WTC11 (cell line): Measurements from ENCODE around the gene LRRC7. TPM values are rescaled to one million over a fixed set of nuclear protein-coding genes. Genes with fewer than 3 reads are reported as not detected.

Experiments used
- ATAC-seq: fragments of 200-7000 bp; cut with Tn5 transposase; 2 replicates; pipeline ENCODE4 v1.10.0; 2021; ENCODE audit warnings: mild to moderate bottlenecking, moderate library complexity
- CTCF ChIA-PET: fragments of 300-600 bp; sonication (Branson Sonifier 250); formaldehyde crosslinking; loops from one replicate; lab custom pipeline; 2021; ENCODE audit warnings: antibody characterized with exemption; lab: Charles Lee
- POLR2A ChIA-PET: fragments of 350-600 bp; sonication (Branson Sonifier 250); formaldehyde crosslinking; loops from one replicate; lab custom pipeline; 2021; ENCODE audit warnings: antibody characterized with exemption; lab: Charles Lee
- DNase-seq: peaks from one replicate; pipeline ENCODE4 v3.0.0; 2021; ENCODE audit warnings: low spot score
- H3K27ac Mint-ChIP-seq: 2 replicates; pipeline ENCODE4 v1.8.0; 2021; ENCODE audit warnings: mixed read lengths
- H3K27me3 Mint-ChIP-seq: 2 replicates; pipeline ENCODE4 v1.8.0; 2021; ENCODE audit warnings: low read depth, mild to moderate bottlenecking, moderate library complexity, mixed read lengths
- H3K36me3 Mint-ChIP-seq: 2 replicates; pipeline ENCODE4 v1.8.0; 2021; ENCODE audit warnings: mixed read lengths
- H3K4me1 Mint-ChIP-seq: 2 replicates; pipeline ENCODE4 v1.8.0; 2022; ENCODE audit warnings: mixed read lengths
- H3K4me3 Mint-ChIP-seq: 2 replicates; pipeline ENCODE4 v1.8.0; 2021; ENCODE audit warnings: mild to moderate bottlenecking, moderate library complexity, mixed read lengths
- H3K9me3 Mint-ChIP-seq: 2 replicates; pipeline ENCODE4 v1.8.0; 2021; ENCODE audit warnings: mixed read lengths
- ERG ChIP-seq: fragments of 250-450 bp; sonication (Bioruptor Pico); IDR thresholded peaks from 2 replicates; pipeline ENCODE4 v1.8.0; 2021; ENCODE audit warnings: mild to moderate bottlenecking
- FOXJ3 ChIP-seq: sonication (generic); formaldehyde crosslinking; IDR thresholded peaks from 2 replicates; pipeline ENCODE4 v1.9.0; 2021; ENCODE audit warnings: missing genetic modification reagents, mild to moderate bottlenecking, borderline replicate concordance
- GABPB1 ChIP-seq: sonication (generic); formaldehyde crosslinking; IDR thresholded peaks from 2 replicates; pipeline ENCODE4 v1.8.1; 2023; ENCODE audit warnings: mild to moderate bottlenecking, missing genetic modification reagents
- GRHL2 ChIP-seq: fragments of 250-450 bp; sonication (Bioruptor Pico); IDR thresholded peaks from 2 replicates; pipeline ENCODE4 v1.8.0; 2022; ENCODE audit warnings: mild to moderate bottlenecking, moderate library complexity; ENCODE audit not compliant: insufficient replicate concordance, severe bottlenecking
- HMGXB4 ChIP-seq: sonication (generic); formaldehyde crosslinking; IDR thresholded peaks from 2 replicates; pipeline ENCODE4 v1.8.1; 2023; ENCODE audit warnings: mild to moderate bottlenecking, moderate library complexity, missing genetic modification reagents
- IRF2 ChIP-seq: sonication (generic); formaldehyde crosslinking; IDR thresholded peaks from 2 replicates; pipeline ENCODE4 v1.8.0; 2022; ENCODE audit warnings: low read depth, missing genetic modification reagents, borderline replicate concordance
- MXD4 ChIP-seq: fragments of 250-450 bp; sonication (Bioruptor Pico); IDR thresholded peaks from 2 replicates; pipeline ENCODE4 v1.8.0; 2021; ENCODE audit warnings: mild to moderate bottlenecking, moderate library complexity, borderline replicate concordance
- RELA ChIP-seq: sonication (generic); formaldehyde crosslinking; IDR thresholded peaks from 2 replicates; pipeline ENCODE4 v1.8.1; 2022; ENCODE audit warnings: missing genetic modification reagents, mild to moderate bottlenecking, borderline replicate concordance
- TEAD4 ChIP-seq: sonication (generic); formaldehyde crosslinking; IDR thresholded peaks from 2 replicates; pipeline ENCODE4 v1.8.0; 2022; ENCODE audit warnings: mild to moderate bottlenecking, missing genetic modification reagents
- ZNF138 ChIP-seq: sonication (generic); formaldehyde crosslinking; conservative IDR thresholded peaks from 2 replicates; pipeline ENCODE4 v1.8.1; 2022; ENCODE audit warnings: mild to moderate bottlenecking, moderate library complexity, missing genetic modification reagents
- ZNF232 ChIP-seq: sonication (generic); formaldehyde crosslinking; IDR thresholded peaks from 2 replicates; pipeline ENCODE4 v1.8.0; 2022; ENCODE audit warnings: mild to moderate bottlenecking, missing genetic modification reagents
- ZNF263 ChIP-seq: sonication (generic); formaldehyde crosslinking; IDR thresholded peaks from 2 replicates; pipeline ENCODE4 v1.8.1; 2022; ENCODE audit warnings: low read depth, mild to moderate bottlenecking, moderate library complexity, missing genetic modification reagents
- total RNA-seq: library from RNA; stranded (reverse); gene quantifications from 3 replicates; pipeline ENCODE4 v1.2.3, GENCODE V29; 2021
- TF ChIP-seq, protein P1 (sequence below): sonication (generic); formaldehyde crosslinking; IDR thresholded peaks from 2 replicates; pipeline ENCODE4 v1.8.1; 2023; ENCODE audit warnings: mild to moderate bottlenecking, missing genetic modification reagents, borderline replicate concordance
- TF ChIP-seq, protein P2 (sequence below): sonication (generic); formaldehyde crosslinking; IDR thresholded peaks from 2 replicates; pipeline ENCODE4 v1.8.0; 2023; ENCODE audit warnings: missing genetic modification reagents, mild to moderate bottlenecking, borderline replicate concordance

The LRRC7 gene
- total RNA-seq, 1 experiment from 2014 or later, result not detected

DNA sequence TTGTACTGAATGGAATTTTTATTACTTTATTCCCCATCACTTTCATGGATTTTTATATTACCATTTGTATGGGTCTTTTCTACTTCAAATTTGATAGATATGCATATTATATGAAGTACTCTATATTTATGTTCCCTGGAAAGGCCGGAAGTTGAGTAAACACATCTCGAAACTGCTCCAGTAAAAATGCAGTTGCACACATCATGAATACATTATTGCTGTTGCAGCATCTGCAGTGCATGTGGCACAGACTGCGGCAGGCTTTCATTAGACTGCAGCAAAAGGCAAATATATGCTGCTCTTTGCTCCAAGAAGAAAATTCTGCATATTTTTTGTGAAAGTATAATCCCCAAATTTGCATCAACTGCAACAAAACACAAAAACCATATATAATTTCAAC, 48.7 kb upstream of the LRRC7 start:
- Mint-ChIP-seq H3K27ac (no peak overlapping the region), H3K36me3 (no peaks in the 10 kb centered on the region), H3K4me1 (no peaks in the 10 kb centered on the region), H3K27me3 (no peaks in the 10 kb centered on the region), H3K4me3 (no peak overlapping the region), H3K9me3 (no peaks in the 10 kb centered on the region)
- DNase-seq (no peak), ATAC-seq (no peak)
- TF ChIP-seq IRF2 (CRISPR knock-in tag), result no peak
- no peak for TF ChIP-seq HMGXB4 (CRISPR knock-in tag)
- TF ChIP-seq GABPB1 (CRISPR knock-in tag), result no peak
- no peak for TF ChIP-seq FOXJ3
- no peak for TF ChIP-seq MXD4 (CRISPR knock-in tag)
- no peak for TF ChIP-seq ZNF138 (CRISPR knock-in tag)
- TF ChIP-seq ERG, result no peak
- TF ChIP-seq TEAD4 (CRISPR knock-in tag), result no peak
- no peak for TF ChIP-seq ZNF263 (CRISPR knock-in tag)
- TF ChIP-seq GRHL2, result no peak
- TF ChIP-seq, protein P1, sequence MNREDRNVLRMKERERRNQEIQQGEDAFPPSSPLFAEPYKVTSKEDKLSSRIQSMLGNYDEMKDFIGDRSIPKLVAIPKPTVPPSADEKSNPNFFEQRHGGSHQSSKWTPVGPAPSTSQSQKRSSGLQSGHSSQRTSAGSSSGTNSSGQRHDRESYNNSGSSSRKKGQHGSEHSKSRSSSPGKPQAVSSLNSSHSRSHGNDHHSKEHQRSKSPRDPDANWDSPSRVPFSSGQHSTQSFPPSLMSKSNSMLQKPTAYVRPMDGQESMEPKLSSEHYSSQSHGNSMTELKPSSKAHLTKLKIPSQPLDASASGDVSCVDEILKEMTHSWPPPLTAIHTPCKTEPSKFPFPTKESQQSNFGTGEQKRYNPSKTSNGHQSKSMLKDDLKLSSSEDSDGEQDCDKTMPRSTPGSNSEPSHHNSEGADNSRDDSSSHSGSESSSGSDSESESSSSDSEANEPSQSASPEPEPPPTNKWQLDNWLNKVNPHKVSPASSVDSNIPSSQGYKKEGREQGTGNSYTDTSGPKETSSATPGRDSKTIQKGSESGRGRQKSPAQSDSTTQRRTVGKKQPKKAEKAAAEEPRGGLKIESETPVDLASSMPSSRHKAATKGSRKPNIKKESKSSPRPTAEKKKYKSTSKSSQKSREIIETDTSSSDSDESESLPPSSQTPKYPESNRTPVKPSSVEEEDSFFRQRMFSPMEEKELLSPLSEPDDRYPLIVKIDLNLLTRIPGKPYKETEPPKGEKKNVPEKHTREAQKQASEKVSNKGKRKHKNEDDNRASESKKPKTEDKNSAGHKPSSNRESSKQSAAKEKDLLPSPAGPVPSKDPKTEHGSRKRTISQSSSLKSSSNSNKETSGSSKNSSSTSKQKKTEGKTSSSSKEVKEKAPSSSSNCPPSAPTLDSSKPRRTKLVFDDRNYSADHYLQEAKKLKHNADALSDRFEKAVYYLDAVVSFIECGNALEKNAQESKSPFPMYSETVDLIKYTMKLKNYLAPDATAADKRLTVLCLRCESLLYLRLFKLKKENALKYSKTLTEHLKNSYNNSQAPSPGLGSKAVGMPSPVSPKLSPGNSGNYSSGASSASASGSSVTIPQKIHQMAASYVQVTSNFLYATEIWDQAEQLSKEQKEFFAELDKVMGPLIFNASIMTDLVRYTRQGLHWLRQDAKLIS, result no peak
- no peak for TF ChIP-seq ZNF232 (CRISPR knock-in tag)
- TF ChIP-seq RELA (CRISPR knock-in tag), result no peak
- ChIA-PET CTCF (no interaction called here), POLR2A (no interaction called here)

- TF ChIP-seq GABPB1 (CRISPR knock-in tag), result no peak
- TF ChIP-seq, protein P2, sequence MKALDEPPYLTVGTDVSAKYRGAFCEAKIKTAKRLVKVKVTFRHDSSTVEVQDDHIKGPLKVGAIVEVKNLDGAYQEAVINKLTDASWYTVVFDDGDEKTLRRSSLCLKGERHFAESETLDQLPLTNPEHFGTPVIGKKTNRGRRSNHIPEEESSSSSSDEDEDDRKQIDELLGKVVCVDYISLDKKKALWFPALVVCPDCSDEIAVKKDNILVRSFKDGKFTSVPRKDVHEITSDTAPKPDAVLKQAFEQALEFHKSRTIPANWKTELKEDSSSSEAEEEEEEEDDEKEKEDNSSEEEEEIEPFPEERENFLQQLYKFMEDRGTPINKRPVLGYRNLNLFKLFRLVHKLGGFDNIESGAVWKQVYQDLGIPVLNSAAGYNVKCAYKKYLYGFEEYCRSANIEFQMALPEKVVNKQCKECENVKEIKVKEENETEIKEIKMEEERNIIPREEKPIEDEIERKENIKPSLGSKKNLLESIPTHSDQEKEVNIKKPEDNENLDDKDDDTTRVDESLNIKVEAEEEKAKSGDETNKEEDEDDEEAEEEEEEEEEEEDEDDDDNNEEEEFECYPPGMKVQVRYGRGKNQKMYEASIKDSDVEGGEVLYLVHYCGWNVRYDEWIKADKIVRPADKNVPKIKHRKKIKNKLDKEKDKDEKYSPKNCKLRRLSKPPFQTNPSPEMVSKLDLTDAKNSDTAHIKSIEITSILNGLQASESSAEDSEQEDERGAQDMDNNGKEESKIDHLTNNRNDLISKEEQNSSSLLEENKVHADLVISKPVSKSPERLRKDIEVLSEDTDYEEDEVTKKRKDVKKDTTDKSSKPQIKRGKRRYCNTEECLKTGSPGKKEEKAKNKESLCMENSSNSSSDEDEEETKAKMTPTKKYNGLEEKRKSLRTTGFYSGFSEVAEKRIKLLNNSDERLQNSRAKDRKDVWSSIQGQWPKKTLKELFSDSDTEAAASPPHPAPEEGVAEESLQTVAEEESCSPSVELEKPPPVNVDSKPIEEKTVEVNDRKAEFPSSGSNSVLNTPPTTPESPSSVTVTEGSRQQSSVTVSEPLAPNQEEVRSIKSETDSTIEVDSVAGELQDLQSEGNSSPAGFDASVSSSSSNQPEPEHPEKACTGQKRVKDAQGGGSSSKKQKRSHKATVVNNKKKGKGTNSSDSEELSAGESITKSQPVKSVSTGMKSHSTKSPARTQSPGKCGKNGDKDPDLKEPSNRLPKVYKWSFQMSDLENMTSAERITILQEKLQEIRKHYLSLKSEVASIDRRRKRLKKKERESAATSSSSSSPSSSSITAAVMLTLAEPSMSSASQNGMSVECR (CRISPR knock-in tag), result no peak
- Mint-ChIP-seq H3K4me3 (no peak overlapping the region), H3K36me3 (no peaks in the 10 kb centered on the region), H3K4me1 (no peaks in the 10 kb centered on the region), H3K27ac (no peak overlapping the region), H3K9me3 (no peaks in the 10 kb centered on the region), H3K27me3 (no peaks in the 10 kb centered on the region)
- POLR2A ChIA-PET, result no interaction called here
- ATAC-seq, result no peak
- DNase-seq, result no peak
- CTCF ChIA-PET, result no interaction called here
Measured at GRCh38 chr1:69520326-69520725, 47.4 kb upstream of the LRRC7 start.
